ENCODE data around the gene NDEL1.
A peak's percentile ranks its signal among the peaks of the same experiment; 100 is the strongest.
"Not testable (repeated sequence)": the region's sequence is repeated elsewhere in the genome, so short reads cannot be mapped to it uniquely, and the experiment has no call there.

Gene NDEL1, protein sequence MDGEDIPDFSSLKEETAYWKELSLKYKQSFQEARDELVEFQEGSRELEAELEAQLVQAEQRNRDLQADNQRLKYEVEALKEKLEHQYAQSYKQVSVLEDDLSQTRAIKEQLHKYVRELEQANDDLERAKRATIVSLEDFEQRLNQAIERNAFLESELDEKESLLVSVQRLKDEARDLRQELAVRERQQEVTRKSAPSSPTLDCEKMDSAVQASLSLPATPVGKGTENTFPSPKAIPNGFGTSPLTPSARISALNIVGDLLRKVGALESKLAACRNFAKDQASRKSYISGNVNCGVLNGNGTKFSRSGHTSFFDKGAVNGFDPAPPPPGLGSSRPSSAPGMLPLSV

DNA sequence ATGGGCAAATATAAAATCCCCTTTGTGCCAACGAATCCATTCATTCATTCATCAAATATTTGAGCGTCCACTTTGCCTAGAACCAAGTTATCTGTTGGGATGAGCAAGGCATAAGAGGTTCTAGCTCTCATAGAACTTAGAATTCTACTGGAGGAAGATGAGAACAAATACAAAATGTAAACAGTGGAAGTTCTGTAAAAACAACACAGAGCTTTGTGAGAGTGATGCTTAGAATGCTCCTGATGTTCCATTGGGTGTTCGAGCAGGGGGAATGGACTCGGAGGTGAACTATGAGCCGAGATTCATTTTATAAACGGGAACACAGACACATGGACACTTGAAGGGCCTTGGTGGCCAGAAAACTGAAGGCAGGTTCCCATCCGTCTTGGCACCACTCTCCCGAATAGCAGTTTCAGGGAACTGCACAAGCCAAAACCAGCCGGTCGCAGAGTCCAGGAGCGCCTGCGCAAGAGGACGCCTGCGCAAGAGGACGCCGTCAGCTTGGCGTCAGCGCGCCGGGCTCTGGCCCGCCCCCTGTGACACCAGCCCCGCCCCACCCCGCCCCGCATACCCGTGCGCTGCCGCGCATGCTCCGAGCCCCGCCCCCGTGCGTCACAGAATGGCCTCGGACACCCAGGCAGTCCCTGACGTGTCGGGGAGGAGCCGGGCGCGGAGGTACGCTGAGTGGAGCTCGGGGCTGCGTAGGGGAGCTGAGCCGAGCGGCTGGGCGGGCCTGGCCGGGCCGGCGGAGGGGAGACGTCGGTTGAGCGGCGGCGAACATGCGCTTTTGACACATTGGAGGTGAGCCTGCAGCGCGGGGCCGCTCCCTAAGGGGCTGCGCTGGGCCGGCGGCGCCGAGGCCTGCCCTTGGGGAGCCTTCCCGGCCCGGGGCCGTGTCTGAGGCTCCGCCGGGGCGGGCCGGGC, at the start of gene NDEL1:
Gene NDEL1, plus strand, starts transcription at position 640 of the 924 bp plus-strand sequence. CDS start 8,388 bp downstream, outside the sequence.
- DNase-seq: peak; percentile 90

DNA sequence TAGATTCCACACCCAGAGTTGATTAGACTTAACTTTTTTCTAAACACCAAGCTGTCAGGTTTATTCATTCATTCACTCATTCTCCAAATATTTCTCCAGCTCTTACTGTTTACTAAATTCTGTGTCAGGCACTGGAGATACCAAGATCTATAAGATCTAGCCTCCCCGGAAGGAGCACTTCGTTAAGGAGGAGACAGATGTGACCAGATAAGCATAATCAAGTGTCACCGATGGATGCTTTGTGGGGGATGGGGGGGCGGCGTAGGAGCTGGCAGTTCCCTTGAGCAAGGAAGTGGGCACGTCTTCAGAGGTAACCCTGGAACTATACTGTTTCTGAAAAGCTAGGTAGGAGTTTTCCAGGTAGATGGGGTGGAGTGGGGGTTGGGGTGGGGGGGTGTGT, 48.8 kb upstream of the NDEL1 start:
- no peak for DNase-seq

DNA sequence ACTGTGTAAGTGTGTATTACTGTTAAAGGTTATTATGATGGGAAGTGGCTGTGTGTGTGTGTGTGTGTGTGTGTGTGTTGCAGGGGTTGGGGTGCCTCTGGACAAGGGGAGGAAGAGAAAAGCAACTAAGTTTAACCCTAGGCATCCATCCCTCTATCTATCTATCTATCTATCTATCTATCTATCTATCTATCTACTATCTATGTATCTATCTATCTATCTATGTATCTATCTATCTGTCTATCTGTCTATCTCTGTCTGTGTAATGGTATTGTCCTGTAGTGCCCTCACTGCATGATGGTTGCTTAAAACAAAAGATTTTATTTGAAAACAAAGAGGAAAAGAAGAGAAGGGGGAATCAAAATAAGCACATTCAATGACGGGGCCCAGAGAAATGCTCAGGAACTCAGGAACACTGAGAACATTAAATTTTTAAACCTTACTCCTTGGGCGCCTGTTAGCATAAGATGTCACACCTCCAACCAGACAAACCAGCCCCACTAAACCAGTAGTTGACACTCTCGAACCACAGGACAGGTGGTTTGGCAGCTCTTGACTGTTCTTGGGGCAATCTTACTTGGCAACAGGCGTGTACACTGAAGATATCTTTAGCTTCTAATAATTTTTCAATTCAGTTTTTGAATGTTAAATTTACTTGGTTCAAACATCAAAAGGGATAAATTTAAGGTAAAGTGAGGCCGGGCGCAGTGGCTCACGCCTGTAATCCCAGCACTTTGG, 47.6 kb upstream of the NDEL1 start:
- DNase-seq: no peak

DNA sequence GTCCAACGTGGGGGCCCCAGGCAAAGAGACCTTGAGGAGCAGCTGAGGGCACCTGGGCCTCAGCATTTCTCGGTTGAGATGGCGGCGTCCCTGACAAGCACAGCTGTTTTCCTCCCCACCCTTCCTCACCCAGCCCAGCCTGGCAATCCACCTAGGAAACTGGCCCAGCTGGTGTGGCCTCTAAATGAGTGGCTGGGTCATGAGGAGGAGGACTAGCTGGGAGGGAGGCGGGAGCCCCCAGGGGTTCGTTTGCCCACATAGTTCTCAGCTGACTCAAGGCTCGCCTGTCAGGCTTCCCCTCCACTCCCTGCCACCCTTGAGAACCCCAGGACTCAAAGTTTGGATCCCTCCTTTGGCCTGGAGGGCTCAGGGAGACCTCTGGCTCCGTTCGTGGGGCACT, 44.0 kb upstream of the NDEL1 start:
- DNase-seq: no peak

DNA sequence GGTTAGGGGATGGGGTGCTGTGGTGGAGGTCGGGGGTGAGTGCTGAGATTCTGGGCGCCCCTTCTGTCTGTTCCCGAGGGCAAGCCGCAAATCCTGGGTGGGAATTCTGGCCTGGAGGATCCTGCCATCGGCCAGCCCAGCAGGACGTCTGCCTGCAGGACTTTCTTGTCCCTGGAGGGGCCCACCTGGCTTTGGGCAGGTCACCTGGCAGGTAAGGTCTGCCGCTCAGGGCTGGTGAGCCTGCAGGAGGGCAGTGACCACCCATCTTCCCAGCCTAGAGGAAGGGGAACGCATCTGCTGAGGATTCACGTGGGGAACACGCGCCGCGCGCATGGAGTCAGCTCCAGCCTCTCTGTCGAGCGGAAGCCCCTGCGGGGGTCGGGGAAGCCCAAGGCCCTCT, 43.4 kb upstream of the NDEL1 start:
- no peak for DNase-seq

DNA sequence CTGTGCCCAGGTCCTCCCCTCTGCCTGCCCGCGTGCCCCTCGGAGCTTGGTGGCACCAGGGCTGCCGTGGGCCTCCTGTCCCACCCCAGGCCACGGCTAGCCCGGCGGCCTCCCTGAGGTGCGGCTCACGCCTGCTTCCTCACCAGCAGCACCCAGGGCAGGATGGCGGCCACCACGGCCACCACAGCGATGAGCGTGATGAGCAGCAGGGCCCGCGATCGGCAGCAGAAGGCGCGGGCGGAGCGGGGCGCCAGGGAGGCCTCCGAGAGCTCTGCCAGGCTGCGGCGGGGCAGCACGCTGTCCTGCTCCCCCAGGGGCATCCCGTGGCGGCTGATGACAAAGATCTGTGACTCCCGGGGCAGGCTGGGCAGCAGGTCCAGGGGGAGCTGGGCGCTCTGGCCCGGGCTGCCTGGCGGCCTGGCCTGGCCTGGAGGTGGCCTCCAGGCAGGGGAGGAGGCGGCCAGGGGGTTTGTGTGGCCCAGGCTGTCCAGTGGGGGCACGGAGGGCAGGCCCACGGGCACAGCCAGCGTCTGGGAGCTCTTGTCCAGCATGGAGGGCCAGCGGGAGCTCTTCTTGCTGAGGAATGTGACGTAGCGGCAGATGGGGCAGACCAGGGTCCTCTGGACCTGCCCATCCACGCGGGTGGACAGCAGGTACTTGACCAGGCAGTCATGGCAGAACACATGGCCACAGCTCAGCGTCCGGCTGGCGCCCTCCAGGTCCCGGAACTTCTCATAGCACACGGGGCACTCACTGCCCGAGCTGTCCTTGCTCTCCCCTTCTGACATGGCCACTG, 42.8 kb upstream of the NDEL1 start:
- no peak for DNase-seq

DNA sequence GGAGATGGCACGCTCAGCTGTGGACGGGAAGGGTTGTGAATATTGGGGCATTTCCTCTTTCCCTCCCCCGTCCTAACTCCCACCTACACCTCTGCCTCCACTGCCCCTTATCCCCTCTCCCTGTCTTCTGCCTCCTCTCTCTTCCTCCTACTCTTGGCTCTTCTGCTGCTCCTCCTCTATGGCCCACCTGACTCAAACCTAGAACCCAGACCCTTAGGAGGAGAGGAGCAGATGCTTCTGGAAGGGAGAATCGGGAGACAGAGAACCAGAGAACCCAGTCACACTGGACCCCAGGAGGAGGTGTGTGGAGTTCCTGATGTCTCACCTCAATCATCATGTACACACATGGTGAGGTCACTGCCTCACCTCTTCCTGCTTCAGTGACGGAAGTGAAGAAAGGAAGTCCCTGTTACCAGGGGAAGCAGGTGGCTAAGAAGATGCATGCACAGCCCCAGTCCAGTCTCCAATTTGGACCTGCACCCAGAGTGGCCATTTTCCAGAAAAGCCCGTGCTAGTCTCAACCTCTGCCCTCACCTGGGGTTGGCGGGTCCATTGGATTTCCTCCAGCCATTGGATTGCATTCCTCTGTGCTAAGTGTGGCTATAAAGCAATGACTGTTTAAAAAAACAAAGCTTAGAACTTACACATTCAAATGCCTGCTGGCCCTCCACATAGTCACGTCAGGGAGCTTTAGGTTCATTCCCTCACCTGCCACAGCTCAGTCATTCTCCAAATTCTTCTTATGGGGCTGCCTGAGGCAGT, 42.0 kb upstream of the NDEL1 start:
- no peak for DNase-seq

DNA sequence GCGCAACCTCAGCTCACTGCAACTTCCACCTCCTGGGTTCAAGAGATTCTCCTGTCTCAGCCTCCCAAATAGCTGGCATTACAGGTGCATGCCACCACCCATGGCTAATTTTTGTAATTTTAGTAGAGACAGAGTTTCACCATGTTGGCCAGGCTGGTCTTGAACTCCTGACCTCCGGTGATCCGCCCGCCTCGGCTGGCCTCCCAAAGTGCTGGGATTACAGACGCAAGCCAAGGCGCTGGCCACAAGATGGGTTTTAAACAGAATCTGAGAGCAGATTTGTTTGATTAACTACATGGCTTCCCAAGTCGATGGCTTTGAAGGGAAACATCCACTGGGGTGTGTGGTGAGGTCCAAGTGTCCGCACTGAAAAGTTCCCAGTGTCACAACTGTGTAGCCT, 41.2 kb upstream of the NDEL1 start:
- not testable (repeated sequence) for DNase-seq

DNA sequence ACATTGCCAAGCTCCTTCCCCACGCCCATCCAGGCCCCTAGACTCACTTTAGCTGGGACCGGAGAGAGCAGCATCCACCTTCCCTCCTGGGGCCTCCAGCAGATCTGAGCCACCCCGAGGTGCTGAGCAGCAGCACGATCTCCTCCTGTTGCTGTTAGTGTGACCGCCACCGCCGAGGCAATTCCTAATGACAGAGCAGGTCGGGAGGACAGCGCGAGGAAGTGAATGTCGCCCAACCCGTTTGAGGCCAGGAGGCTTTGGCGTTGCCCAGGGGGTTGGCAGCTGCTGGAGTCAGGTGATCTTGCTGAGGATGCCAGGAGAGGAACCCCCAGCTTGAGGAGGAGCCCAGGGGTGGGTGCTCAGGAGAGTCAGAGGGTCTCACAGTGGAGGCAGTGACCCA, 38.0 kb upstream of the NDEL1 start, which contains the start of gene RNF222:
Gene RNF222, minus strand, starts transcription at position 192 of the 400 bp plus-strand sequence. CDS start 4,366 bp downstream, outside the sequence.
- DNase-seq: no peak

DNA sequence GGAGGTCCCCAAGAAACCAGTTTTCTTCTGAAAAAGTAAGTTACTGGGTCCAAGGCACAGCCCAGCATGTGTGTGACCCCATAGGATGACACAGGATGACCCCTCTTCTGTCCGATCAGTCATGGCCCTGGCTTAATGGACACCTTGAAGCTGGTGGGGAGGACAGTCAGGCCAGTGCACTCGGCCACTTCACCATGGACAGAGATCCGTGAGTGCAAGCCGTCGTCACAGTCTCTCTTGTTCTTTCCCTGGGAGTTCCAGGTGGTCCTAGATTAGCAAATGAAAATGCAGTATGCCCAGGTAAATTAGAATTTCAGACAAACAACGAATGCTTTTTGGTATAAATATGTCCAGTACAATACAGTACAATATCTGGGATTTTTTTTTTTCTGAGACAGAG, 36.7 kb upstream of the NDEL1 start:
- no peak for DNase-seq

DNA sequence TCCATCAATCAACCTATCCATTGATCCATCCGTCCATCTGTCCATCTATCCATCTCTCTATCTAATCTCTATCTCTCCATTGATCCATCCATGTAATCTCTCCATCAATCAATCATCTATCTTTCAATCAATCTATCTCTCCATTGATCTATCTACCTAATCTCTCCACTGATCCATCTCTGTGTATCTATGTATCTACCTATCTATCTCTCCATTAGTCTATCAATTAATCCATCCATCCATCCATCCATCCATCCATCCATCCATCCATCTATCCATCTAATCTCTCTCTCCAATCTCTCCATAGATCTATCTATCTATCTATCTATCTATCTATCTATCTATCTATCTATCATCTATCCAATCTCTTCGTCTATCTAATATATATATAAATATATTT, 34.6 kb upstream of the NDEL1 start:
- no peak for DNase-seq

DNA sequence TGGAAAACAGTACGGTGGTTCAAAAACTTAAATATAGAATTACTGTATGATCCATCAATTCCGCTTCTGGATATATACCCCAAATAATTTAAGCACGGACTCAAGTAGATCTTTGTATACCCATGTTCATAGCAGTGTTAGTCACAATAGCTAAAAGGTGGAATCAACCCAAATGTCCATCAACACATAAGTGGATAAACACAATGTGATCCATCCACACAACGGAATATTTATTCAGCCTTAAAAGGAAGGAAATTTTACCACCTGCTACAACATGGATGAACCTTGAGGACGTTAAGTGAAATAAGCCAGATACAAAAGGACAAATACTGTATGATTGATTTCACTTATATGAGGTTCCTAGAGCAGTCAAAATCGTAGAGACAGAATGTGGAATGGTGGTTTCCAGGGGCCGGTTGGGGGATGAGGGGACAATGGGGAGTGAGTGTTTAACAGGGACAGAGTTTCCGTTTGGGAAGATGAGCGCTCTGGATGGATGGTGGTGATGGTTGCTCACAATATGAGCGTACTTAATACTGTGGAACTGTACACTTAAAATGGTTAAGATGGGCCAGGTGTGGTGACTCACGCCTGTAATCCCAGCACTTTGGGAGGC, 32.7 kb upstream of the NDEL1 start:
- no peak for DNase-seq

DNA sequence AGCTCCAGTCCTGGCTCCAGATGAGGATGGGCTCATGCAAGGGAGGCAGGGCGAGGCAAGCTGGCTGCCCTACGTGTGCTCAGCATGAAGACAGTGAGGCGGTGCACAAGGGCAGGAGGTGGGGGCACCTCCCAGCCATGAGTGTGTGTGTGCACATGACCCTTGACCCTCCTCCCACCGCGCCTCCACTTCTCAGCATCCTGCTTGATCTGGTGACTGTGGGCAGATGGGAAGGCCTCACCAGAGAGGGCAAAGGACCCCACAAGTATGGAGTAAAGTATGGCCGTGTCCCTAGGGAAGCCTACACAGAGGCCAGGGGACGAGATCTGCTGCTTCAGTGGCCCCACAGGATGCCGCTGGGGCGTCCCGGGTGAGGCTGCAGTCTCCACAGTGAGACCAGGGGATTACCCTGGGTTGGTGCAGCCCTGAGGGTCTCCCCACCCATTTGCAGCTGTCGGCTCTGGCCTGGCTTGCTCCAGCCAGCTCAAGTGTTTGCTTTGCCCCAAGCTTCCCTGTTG, 30.1 kb upstream of the NDEL1 start:
- DNase-seq: no peak

DNA sequence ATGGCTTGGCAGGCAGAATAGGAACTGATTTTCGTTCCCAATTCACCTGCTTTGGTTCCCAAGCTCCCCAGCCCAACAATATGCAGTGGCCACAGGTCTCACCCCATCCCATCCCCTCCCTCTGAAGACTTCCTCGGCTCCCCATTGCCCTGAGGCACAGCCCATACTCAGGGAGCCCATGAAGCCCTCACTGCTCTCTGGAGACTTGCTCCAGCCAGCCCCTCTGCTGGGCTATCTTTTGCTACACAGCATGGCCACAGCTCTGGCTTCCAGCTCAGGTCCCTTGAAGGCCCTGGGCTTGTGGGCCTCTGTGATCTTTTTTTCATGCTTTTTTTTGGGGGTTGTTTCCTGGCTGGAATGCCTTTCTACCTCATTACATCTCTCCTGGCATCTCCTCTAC, 29.5 kb upstream of the NDEL1 start:
- DNase-seq: no peak

DNA sequence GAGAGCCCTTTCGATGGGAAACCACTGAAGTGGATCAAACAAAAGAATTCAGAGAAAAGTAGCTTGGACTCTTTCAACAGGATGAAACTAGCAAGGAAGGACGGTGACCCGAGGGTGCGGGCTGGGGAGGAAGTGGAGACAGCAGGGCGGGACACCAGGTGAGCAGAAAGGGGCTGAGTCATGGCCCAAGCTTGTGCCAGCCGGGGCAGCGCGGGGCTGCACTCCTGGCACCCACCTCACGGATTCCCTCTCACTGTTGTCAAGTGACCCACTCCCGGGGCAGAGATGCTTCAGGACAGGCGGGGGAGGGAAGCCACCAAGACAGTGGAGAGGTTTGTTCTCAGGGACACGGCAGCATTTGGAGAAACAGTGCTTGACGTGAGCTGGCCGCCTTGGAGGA, 27.3 kb upstream of the NDEL1 start:
- DNase-seq: no peak

DNA sequence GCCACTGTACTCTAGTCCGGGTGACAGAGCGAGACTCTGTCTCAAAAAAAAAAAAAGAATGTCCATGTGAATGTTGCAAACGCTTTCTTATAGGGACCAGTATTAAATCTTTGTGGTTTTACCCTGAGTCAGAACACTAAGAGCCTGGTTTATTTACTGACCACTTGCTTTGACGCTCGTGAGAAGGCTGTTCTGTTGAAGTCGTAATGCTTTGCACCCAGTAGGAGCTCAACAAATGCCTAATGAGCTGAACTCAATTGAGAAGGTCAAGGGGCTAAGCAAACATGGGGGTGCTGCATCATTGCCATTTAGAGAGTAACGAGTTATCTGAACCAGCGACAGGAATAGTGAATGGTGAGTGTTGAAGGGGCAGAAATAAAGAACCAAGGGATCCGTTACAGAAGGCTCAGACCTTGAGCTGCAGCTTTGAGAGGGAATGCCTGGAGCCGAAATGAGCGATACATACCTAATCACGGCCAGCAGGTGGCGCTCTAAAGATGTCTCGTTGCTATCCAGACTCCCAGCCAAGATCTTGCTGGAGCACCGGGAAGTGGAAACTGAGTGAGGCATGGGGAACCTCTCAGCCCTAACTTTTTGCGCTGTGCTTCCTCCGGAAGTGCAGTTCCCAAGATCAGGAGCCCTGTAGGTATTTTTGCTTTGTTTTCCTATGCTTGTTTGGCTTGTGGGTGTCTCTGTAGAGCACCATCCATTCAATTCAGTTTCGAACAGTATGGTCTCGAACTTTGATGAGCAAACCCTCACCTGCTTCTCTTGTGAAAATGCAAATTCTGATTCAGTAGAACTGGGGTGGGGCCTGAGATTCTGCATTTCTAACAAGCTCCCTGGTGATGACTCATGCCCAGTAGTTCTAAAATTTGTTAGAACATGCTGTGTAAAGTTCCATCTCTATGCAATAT, 25.5 kb upstream of the NDEL1 start:
- DNase-seq: peak; percentile 91

DNA sequence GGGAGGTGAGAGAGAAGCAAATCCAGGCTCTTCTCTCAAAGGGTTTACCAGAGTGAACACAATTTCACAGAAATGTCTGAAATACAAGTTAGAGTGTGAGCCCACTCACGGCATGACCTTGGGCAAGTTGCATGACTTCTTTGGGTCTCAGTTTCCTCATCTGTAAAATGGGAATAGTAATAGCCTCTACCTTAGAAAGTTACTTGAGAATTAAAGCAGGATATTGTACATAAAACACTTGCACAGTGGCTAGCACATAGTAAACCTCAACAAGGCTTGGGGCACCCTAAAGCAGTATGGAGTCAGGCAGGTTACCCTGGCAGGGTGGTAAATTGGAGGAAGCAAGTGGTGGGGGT, 24.8 kb upstream of the NDEL1 start:
- no peak for DNase-seq

DNA sequence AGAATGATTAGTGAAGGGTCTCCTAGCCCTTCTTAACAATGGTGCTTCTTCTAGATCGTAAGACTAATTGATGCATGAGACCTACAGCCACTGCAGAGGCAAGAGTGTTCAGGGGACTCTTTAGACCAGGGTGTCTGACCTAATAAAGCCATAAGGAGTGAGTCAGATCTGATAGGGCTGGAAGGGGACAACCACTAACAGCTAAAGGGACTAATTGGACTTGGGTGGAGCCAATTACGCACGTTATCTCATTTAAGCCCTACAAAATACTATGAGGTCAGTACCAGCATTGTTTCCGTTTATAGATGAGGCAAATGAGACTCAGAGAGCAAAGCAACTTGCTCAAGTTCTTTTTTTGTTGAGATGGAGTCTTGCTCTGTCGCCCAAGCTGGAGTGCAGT, 23.6 kb upstream of the NDEL1 start:
- no peak for DNase-seq

DNA sequence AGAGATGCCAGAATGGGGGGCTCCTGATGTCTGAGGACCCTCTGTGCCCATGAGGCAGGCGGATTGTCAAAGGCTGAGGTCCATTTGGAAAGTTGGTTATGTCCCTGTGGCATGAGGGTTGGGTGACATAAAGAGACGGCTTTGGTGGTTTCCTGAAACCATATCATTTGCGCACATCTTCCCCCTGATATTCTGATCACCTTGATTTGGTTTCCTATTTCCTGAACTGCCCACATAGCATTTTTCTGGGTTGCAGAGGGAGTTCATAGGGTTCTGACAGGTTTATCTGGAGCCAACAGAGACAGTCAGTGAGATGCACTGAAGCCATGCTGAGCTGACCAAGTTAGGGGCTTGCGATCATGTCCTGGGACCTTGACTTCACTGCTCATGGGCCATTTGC, 22.4 kb upstream of the NDEL1 start:
- DNase-seq: no peak

DNA sequence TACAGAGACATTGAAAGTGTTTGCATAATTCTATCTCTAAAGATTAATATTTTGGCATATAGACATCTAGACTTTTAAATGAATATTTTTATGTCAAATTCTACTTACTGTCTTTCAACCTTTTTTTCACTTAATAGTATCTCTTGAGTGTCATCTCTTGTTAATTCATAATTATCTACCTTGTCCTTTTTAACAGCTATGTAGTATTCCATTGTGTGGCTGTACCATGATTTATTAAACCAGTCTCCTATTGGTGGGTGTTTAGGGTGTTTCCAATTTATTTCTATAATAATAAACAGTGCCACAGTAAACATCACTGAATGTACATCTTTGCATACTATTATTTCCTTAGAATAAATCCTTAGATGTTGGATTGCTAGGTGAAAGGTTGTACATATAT, 21.7 kb upstream of the NDEL1 start:
- DNase-seq: no peak

All from NCI-H1694 (cell line).